PC-3 (cell line): ENCODE results near the gene MOK.

Experiments used
- CTCF ChIP-seq: fragments of 300-600 bp; sonication (generic); conservative IDR thresholded peaks from 2 replicates; pipeline ENCODE4 v1.5.1; 2017; ENCODE audit warnings: antibody characterized with exemption, low read depth, mild to moderate bottlenecking, low read length
- EZH2 ChIP-seq: fragments of 300-600 bp; sonication (generic); IDR thresholded peaks from one replicate; pipeline ENCODE4 v1.6.1; 2017; ENCODE audit warnings: antibody characterized with exemption, mild to moderate bottlenecking, low read length; ENCODE audit not compliant: unreplicated experiment
- EZH2phosphoT487 ChIP-seq: fragments of 300-600 bp; sonication (generic); IDR thresholded peaks from 2 replicates; pipeline ENCODE4 v1.6.1; 2018; ENCODE audit warnings: mild to moderate bottlenecking, antibody characterized with exemption, low read length, borderline replicate concordance

DNA sequence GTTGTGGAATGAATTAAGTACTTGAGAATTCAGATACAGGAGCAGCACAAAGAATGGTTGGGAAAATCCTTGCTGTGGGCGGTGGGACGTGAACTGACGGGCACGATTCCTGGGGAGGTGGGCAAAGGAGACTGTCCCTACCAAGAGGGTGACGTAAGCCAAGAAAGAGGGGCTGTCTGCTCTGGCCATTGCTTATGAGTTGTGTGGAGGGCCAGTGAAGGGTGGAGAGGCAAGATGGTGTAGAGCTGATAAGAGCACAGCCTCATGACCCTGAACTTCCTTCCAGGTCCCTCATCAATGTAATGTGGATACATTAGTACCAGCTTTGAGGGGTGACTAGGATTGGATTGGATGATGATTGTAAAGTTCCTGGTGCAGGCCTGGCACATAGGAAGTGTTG is 115.1 kb downstream of the MOK start:
- TF ChIP-seq CTCF, result no peak
- no peak for TF ChIP-seq EZH2
- TF ChIP-seq EZH2phosphoT487, result no peak
